NCI-H146 treated with DMSO at 0.1 percent for 48 hours (cell line): ENCODE measurements around the gene CRTAC1.

ENCODE experiments used
- DNase-seq: peaks from one replicate; lab custom pipeline; 2025; ENCODE audit not compliant: unreplicated experiment; lab: John Stamatoyannopoulos, UW

Gene CRTAC1

DNA sequence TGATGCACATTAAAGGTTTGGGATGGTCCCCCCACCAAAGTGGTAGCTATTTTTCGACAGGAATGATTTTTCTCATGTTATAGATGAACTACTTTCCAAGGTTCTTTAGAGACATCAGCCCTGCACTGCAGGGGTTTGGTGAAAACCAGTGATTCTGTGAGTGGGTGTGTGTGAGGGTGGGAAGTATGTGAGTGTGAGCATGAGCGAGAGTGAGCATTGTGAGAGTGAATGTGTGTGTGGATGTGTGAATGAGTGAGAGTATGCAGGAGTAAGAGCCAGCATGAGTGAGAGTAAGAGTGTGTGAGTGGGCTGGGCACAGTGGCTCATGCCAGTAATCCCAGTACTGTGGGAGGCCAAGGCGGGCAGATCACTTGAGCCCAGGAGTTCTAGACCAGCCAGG is 105.7 kb downstream of the CRTAC1 start:
- no peak for DNase-seq

DNA sequence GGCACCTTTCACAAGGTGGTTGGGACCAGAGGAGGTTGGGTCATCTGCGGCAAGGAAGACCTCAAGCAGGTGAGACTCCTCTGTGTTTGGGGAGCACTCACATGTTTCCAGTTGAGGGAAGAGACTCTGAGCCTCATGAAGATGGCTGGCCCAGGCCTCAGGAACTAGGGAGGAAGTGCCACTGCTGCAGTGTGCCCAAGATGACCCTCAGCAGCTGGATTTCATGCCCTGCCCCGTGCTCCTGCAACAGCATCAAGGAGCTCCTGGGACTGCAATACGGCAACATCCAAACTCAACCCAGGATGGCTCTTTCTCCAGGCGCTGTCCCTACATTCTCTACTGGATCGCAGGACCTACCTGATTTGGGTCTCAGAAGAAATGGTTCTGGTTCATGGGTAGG is 106.9 kb downstream of the CRTAC1 start:
- DNase-seq, result no peak

DNA sequence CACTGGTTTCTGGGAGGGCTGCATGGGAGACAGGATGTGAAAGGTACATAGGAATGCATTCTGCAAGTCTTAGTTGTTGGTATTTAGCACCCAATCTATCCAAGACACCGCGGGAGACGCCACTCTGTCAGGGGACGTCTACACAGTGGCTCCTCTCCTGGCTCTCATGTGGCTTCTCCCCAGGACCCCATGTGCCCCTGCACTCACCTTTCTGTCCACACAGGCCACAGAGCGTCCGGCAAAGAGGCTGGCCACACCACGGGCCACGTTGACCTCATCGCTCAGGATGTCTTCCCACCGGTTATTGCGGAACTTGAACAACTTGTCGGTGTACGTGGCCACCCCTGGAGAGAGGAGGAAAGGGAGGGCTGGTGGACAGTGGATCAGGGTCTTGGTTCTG is 107.4 kb downstream of the CRTAC1 start:
- no peak for DNase-seq

DNA sequence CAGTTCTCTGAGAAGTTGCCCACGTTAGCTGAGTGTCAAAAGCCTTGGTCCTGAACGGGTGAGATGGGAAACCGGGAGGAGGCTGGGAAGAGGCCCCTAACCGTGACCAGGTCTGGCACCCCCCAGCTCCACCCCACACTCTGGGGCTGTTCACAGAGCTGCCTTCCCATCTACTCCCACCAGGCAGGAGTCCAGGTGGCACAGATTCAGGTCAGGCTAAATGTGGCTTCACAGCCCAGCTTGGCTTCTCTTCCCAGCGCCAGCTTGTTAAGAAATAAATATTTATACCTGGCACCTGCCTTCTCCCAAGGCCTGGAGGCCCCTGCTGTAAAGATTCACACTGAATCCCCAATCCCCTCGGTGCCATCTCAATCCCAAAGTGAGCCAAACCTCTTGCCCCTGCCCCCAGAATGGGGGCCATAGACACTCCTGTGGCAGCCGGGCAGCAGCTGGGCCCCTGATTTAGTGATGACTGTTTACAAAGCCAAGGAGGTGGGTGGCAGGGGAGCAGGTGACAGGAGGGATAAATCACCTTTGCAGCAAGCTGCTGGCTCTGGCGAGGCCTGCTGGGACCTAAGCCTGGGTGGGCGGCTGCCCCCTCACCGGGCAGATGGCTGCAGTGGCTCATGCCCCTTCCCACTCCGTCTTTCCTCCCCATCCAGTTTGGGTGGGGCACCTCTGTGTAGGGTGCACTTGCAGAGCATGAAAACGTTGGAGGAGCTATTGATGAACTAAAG is 108.2 kb downstream of the CRTAC1 start:
- DNase-seq, result no peak

DNA sequence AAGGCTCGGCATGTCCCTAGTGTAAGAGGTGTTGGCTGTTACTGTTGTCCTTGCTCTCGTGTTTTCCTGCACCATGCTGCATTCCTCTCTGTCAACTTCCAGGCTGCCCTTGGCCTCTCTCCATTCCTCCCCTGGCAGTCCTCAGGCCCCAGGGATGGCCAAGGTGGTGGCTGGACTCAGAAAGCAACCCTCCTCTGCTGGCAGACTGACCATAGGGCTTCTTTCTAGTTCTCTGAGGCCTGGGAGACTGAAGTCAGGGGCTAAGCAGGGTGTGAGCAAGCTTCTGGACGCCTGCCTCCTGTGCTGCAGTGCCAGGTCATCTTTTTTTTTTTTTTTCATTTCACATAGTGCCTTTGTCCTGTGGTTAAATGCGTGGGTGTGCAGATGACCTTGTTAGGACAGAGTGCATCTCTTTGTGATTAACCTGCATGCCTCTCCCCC is 108.8 kb downstream of the CRTAC1 start:
- DNase-seq, result no peak

- DNase-seq, result no peak
Measured at GRCh38 chr10:97920865-97921264, 109.6 kb downstream of the CRTAC1 start.

DNA sequence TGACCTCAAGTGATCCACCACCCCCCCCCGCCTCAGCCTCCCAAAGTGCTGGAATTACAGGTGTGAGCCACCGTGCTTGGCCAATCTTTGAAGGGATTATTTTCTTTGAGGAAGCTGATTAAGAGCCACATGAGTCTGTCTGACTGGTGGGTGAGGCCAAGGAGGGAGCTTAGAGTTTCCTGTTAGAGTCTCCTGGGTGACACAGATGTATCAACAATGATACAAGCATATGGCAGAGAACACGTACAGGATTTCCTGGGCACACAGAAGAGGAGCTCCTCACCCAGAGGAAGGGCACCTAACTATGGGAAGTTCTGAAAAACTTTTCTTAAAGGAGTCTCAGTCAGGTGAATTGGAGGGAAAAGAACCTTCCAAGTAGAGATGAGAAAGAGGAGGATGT is 111.4 kb downstream of the CRTAC1 start:
- no peak for DNase-seq

DNA sequence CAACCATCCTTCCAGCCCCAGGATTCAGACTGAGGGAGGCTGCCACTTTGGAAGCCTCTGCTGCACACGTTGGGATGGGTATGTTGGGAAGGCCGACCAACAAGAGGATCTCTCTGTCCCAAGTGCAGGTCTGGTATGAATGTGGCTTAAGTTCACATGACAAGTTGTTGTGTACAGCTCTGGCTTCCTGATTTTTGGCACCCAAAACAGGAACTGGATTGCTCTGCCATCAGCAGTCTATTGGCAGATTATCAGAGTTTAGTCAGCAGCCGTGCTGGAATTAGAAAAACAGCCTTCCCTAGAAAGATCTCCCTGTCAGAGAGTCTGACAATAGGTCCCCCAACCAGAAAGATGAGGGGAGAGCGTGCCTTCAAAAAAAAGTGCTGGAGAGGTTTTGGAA is 113.8 kb downstream of the CRTAC1 start:
- DNase-seq, result no peak

DNA sequence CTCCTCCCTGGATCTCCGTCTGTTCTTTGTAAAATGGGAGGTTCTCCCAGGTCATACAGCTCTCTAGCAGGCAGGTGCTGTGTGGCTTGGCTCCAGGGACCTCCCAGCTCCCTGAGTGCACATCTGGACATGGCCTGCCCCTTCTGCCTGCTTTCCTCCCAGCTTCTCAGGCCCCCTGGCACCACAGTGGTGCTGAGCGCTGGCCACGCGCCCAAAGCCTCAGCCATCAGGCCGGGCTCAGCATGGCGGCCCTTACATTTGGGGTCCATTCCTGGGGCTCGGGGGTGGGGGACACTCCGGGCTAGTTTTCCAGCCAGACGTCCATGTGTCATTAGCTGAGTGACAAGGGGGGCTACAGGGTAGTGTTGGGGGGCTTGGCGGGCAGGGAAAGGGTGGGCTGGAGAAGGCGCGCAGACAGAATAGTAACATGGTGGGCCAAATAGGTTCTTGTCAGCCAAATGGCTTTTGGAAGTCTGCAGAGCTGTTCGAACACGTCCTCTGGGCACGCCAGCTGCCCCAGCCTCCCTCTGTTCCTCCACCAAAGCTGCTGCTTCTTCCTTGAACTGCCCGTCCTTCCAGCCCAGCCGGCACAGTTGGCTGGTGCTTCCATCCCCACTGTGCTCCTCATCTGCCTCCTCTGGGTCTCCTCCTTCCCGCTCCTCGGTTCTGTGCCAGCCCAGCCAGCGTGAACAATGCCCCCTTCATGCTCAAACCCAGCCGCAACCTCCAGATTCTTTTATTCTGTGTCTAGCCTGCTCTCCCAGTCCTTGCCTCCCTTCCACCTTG is 114.9 kb downstream of the CRTAC1 start:
- DNase-seq, result no peak

- peak; percentile 21 for DNase-seq
Measured at GRCh38 chr10:97914837-97915211, 115.6 kb downstream of the CRTAC1 start.

- no peak for DNase-seq
Measured at GRCh38 chr10:97914171-97914836, 116.1 kb downstream of the CRTAC1 start.

GRCh38 chr10:97913614-97914013 is 116.8 kb downstream of the CRTAC1 start:
- DNase-seq, result no peak

- no peak for DNase-seq
Measured at GRCh38 chr10:97913193-97913592, 117.2 kb downstream of the CRTAC1 start.

DNA sequence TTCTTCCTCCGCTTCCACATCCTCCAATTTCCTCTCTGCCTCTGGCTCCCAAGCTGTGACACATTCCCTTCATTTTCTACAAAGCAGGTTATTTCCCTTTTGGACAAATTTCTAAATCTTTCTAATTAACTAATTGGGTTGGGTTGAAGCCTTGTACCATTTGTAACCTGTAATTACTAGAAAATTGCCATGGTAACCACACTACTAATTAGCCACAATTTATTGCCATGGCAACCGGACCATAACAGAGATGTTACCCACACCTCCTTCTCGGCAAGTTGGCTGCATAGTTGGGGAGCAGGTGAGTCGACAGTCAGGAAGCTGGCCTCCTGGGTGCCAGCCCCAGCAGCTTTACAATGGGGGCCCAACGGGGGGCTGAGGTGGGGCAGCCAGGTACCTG is 119.2 kb downstream of the CRTAC1 start:
- DNase-seq, result peak; percentile 59

DNA sequence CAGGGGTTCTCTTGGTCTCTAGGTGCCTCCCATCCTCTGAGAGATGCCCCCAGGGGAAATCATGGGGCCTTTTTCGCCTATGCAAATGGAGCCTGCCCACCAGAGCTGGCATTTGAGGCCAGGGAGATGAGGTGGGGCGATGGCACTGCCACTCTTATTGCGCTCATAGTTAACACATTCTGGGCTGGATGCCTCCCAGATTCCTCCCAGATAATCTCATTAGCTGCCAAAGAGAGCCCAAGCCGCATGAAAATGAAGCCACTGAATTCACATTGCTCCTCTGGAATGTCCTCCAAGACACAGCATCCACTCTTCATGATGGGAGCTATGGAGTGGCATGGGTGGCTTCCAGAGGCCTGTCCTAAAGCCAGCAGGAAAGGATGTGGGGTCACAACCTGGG is 119.8 kb downstream of the CRTAC1 start:
- DNase-seq, result no peak

DNA sequence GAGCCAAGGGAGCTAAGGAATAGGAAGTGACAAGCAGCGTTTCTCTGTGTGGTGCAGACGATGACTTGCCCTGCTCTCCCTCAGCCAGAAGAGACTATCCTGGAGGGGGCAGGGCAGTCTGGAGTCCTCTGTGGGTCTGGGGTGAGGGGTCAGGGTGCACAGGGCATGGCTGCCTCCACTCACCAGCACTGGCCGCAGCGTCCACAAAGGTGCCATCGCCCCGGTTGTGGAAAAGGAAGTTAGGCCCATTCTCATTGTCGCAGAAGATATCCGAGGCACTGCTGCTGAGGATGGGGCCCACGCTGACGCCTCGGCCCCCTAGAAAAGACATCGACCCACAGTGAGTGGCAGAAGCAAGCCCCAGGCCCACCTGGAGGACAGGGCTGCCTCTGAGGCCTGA is 122.6 kb downstream of the CRTAC1 start:
- DNase-seq, result no peak

GRCh38 chr10:97907211-97907610 is 123.2 kb downstream of the CRTAC1 start:
- no peak for DNase-seq

DNA sequence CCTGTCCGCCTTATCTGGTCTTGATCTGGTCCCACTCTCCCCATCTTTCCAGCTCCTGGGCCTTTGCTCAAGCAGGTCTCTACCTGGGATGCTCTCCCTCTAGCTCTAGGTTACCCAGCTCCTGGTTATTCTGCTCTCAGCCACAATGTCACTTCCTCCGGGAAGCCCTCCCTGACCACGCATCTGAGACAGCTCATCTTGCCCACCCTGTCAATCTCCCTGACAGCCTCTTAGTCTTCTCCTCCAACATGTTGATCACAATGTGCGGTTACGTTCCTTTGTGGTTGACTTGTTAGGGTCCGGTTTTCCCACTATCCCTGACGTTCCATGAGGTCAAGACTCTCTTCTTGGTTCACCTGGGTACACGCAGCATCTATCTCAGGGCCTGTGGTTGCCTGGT is 125.1 kb downstream of the CRTAC1 start:
- no peak for DNase-seq

- no peak for DNase-seq
Measured at GRCh38 chr10:97904576-97904975, 125.8 kb downstream of the CRTAC1 start.

DNA sequence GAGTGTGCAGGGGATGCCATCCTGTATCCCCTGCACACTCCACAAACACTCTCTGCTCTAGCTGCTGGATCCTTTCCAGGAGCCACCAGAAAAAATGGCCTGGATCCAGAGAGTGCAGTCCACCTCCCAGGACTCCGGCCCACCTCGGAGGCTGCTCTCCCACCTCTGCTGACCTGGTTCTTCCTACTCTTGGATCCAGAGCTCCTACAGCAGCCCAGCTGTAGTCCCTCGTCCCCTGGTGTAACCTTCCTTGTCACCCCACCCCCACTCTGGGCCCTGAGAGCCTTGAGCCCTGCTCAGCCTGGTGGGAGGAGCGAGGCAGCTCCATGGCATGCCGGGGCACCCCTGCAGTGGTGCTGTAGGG is 126.4 kb downstream of the CRTAC1 start:
- no peak for DNase-seq

- no peak for DNase-seq
Measured at GRCh38 chr10:97903128-97904017, 127.0 kb downstream of the CRTAC1 start.
